Measurements from ENCODE around the gene NEURL3.
A peak's percentile ranks its signal among the peaks of the same experiment; 100 is the strongest.

Gene NEURL3

GRCh38 chr2:96550787-96551604 is 45.8 kb upstream of the NEURL3 start:
- Histone ChIP-seq H3K36me3 (peaks cover 56 to 70% (median 67%) of the 10 kb centered on the region in 11 experiments), H3K4me2 (peak overlapping the region in 10 of 11 experiments; percentile 57 to 95 (median 86); a peak in 19 of 22 replicates), H3K9me3 (replicated peaks in 1 of 11) (peaks cover 0 to under 1% (median 0%) of the 10 kb centered on the region in 11 experiments; a peak in 2 of 22 replicates), H3K4me1 (peaks cover 44 to 76% (median 71%) of the 10 kb centered on the region in 10 experiments), H3K27me3 (no peaks in the 10 kb centered on the region), H3K27ac (no peak overlapping the region), H3K4me3 (no peak overlapping the region), H4K20me1 (peaks cover 78 to 92% (median 82%) of the 10 kb centered on the region in 11 experiments), H3K9ac (peak overlapping the region in 9 of 11 experiments; percentile 11 to 58 (median 40); a peak in 11 of 22 replicates)
- no peak for TF ChIP-seq Cebpa-rat (IDR thresholded peaks at IDR 0.05)

- peaks cover 87 to 99% (median 90%) of the 10 kb centered on the region in 11 experiments for H4K20me1 ChIP-seq
- H3K9ac ChIP-seq: peak overlapping the region in 1 of 11 experiments; percentile 11; a peak in 1 of 22 replicates
- peak overlapping the region in 6 of 11 experiments; percentile 60 to 91 (median 87); a peak in 6 of 22 replicates for H3K4me2 ChIP-seq
- H3K4me1 ChIP-seq: peaks cover 53 to 74% (median 70%) of the 10 kb centered on the region in 10 experiments
- H3K9me3 ChIP-seq (replicated peaks in 1 of 11): peaks cover 0 to 9% (median 0%) of the 10 kb centered on the region in 11 experiments; a peak in 3 of 22 replicates
- H3K27ac ChIP-seq: no peak overlapping the region
- H3K27me3 ChIP-seq: no peaks in the 10 kb centered on the region
- H3K4me3 ChIP-seq: no peak overlapping the region
- TF ChIP-seq Cebpa-rat (IDR thresholded peaks at IDR 0.05): no peak
- peaks cover 64 to 77% (median 74%) of the 10 kb centered on the region in 11 experiments for H3K36me3 ChIP-seq
These were observed 45.0 kb upstream of the NEURL3 start for GRCh38 chr2:96549967-96550786.

GRCh38 chr2:96549466-96549785 is 44.3 kb upstream of the NEURL3 start:
- no peak overlapping the region for H3K4me3 ChIP-seq
- no peaks in the 10 kb centered on the region for H3K27me3 ChIP-seq
- H3K27ac ChIP-seq: no peak overlapping the region

GRCh38 chr2:96548558-96549465 is 43.7 kb upstream of the NEURL3 start:
- H3K27ac ChIP-seq: no peak overlapping the region
- H3K4me3 ChIP-seq: no peak overlapping the region
- 0 out of 22 replicates have a peak overlapping the region, but pooled peaks of 1 of the 11 experiments have one; percentile 5 for H3K9ac ChIP-seq

More at GRCh38 chr2:96549466-96549785, 44.3 kb upstream of the NEURL3 start:
- peaks cover 59 to 70% (median 65%) of the 10 kb centered on the region in 10 experiments for H3K4me1 ChIP-seq
- H3K9ac ChIP-seq: no peak overlapping the region
- H3K36me3 ChIP-seq: peaks cover 71 to 85% (median 82%) of the 10 kb centered on the region in 11 experiments
- TF ChIP-seq Cebpa-rat (IDR thresholded peaks at IDR 0.05): no peak
- peaks cover 0 to 16% (median 0%) of the 10 kb centered on the region in 11 experiments; a peak in 8 of 22 replicates for H3K9me3 ChIP-seq (replicated peaks in 1 of 11)
- H3K4me2 ChIP-seq: no peak overlapping the region
- peaks cover 94 to 100% (median 98%) of the 10 kb centered on the region in 11 experiments for H4K20me1 ChIP-seq

GRCh38 chr2:96547731-96548171 is 42.6 kb upstream of the NEURL3 start:
- no peaks in the 10 kb centered on the region for H3K27me3 ChIP-seq
- peaks cover 99 to 100% (median 100%) of the 10 kb centered on the region in 11 experiments for H4K20me1 ChIP-seq
- no peak for TF ChIP-seq Cebpa-rat (IDR thresholded peaks at IDR 0.05)
- H3K36me3 ChIP-seq: peaks cover 88 to 100% (median 97%) of the 10 kb centered on the region in 11 experiments
- H3K4me1 ChIP-seq: peaks cover 44 to 58% (median 50%) of the 10 kb centered on the region in 10 experiments
- no peak overlapping the region for H3K4me3 ChIP-seq
- H3K27ac ChIP-seq: no peak overlapping the region
- H3K9ac ChIP-seq: 0 out of 22 replicates have a peak overlapping the region, but pooled peaks of 1 of the 11 experiments have one; percentile 1
- H3K9me3 ChIP-seq (replicated peaks in 1 of 11): peaks cover 0 to 33% (median 14%) of the 10 kb centered on the region in 11 experiments; a peak in 14 of 22 replicates
- no peak overlapping the region for H3K4me2 ChIP-seq

More at GRCh38 chr2:96548558-96549465, 43.7 kb upstream of the NEURL3 start:
- peaks cover 77 to 91% (median 88%) of the 10 kb centered on the region in 11 experiments for H3K36me3 ChIP-seq
- H3K9me3 ChIP-seq (replicated peaks in 1 of 11): peaks cover 0 to 22% (median 4%) of the 10 kb centered on the region in 11 experiments; a peak in 12 of 22 replicates
- peaks cover 99 to 100% (median 100%) of the 10 kb centered on the region in 11 experiments for H4K20me1 ChIP-seq
- no peaks in the 10 kb centered on the region for H3K27me3 ChIP-seq
- peaks cover 53 to 68% (median 60%) of the 10 kb centered on the region in 10 experiments for H3K4me1 ChIP-seq
- no peak overlapping the region for H3K4me2 ChIP-seq
- no peak for TF ChIP-seq Cebpa-rat (IDR thresholded peaks at IDR 0.05)

- H4K20me1 ChIP-seq: peaks cover 99 to 100% (median 100%) of the 10 kb centered on the region in 11 experiments
These were observed 42.1 kb upstream of the NEURL3 start for GRCh38 chr2:96547203-96547641.

GRCh38 chr2:96546797-96547196 is 41.6 kb upstream of the NEURL3 start:
- TF ChIP-seq Cebpa-rat (IDR thresholded peaks at IDR 0.05): no peak

More at GRCh38 chr2:96547203-96547641, 42.1 kb upstream of the NEURL3 start:
- 0 out of 22 replicates have a peak overlapping the region, but pooled peaks of 1 of the 11 experiments have one; percentile 1 for H3K9ac ChIP-seq
- peaks cover 42 to 58% (median 50%) of the 10 kb centered on the region in 10 experiments for H3K4me1 ChIP-seq
- no peaks in the 10 kb centered on the region for H3K27me3 ChIP-seq
- H3K27ac ChIP-seq: no peak overlapping the region
- no peak for TF ChIP-seq Cebpa-rat (IDR thresholded peaks at IDR 0.05)
- H3K4me2 ChIP-seq: peak overlapping the region in 8 of 11 experiments; percentile 16 to 77 (median 62); a peak in 10 of 22 replicates
- peaks cover 0 to 38% (median 19%) of the 10 kb centered on the region in 11 experiments; a peak in 14 of 22 replicates for H3K9me3 ChIP-seq (replicated peaks in 1 of 11)
- H3K4me3 ChIP-seq: no peak overlapping the region
- H3K36me3 ChIP-seq: peaks cover 93 to 100% (median 99%) of the 10 kb centered on the region in 11 experiments

More at GRCh38 chr2:96546797-96547196, 41.6 kb upstream of the NEURL3 start:
- Histone ChIP-seq H3K27ac (no peak overlapping the region; a peak in 1 of 22 replicates), H3K27me3 (no peaks in the 10 kb centered on the region), H3K4me1 (peaks cover 37 to 62% (median 49%) of the 10 kb centered on the region in 10 experiments), H3K9ac (peak overlapping the region in 5 of 11 experiments; percentile 6 to 50 (median 16); a peak in 4 of 22 replicates), H4K20me1 (peaks cover 99 to 100% (median 100%) of the 10 kb centered on the region in 11 experiments), H3K9me3 (replicated peaks in 1 of 11) (peaks cover 0 to 42% (median 23%) of the 10 kb centered on the region in 11 experiments; a peak in 14 of 22 replicates), H3K36me3 (peaks cover 93 to 100% (median 99%) of the 10 kb centered on the region in 11 experiments), H3K4me3 (no peak overlapping the region), H3K4me2 (peak overlapping the region in 10 of 11 experiments; percentile 16 to 77 (median 60); a peak in 20 of 22 replicates)
